Inflammatory macrophage (primary cell): ENCODE results near the gene DENND6B.

Source experiments
- DNase-seq, 2 donors: peaks; one replicate each; pipeline ENCODE4 v3.0.0-alpha.2; 2020 to 2022

DENND6B gene

GRCh38 chr22:50269970-50270665 lies 56.7 kb downstream of the DENND6B start, which contains the start of gene MAPK11:
Gene MAPK11, minus strand, starts transcription at chr22:50270380. Its CDS starts 88 bp downstream, at chr22:50270292.
- DNase-seq = no peak

GRCh38 chr22:50269573-50269969 lies 57.2 kb downstream of the DENND6B start:
- DNase-seq = no peak

GRCh38 chr22:50268655-50269113 lies 58.1 kb downstream of the DENND6B start:
- no peak for DNase-seq

GRCh38 chr22:50267591-50268390 lies 59.0 kb downstream of the DENND6B start:
- DNase-seq = peak in 1 of 2 donors; percentile 26

- no peak for DNase-seq
These were observed 59.8 kb downstream of the DENND6B start for GRCh38 chr22:50266994-50267393.

GRCh38 chr22:50264946-50265669 lies 61.7 kb downstream of the DENND6B start:
- DNase-seq = no peak

GRCh38 chr22:50264104-50264745 lies 62.6 kb downstream of the DENND6B start:
- no peak for DNase-seq

GRCh38 chr22:50262973-50263617 lies 63.7 kb downstream of the DENND6B start:
- no peak for DNase-seq

- no peak for DNase-seq
These were observed 64.3 kb downstream of the DENND6B start for GRCh38 chr22:50262460-50262911.

- DNase-seq = no peak
These were observed 65.0 kb downstream of the DENND6B start, which contains the start of gene MAPK12 for GRCh38 chr22:50261615-50262459. Gene MAPK12, minus strand, starts transcription at chr22:50261683. Its CDS starts 174 bp downstream, at chr22:50261509.

- peak in 1 of 2 donors; percentile 29 for DNase-seq
These were observed 65.8 kb downstream of the DENND6B start for GRCh38 chr22:50260801-50261614.

- DNase-seq = no peak
These were observed 66.4 kb downstream of the DENND6B start for GRCh38 chr22:50260434-50260800.

- no peak for DNase-seq
These were observed 67.5 kb downstream of the DENND6B start for GRCh38 chr22:50259302-50259701.
